Measurements from ENCODE around the gene PTPN3.

PTPN3 gene

DNA sequence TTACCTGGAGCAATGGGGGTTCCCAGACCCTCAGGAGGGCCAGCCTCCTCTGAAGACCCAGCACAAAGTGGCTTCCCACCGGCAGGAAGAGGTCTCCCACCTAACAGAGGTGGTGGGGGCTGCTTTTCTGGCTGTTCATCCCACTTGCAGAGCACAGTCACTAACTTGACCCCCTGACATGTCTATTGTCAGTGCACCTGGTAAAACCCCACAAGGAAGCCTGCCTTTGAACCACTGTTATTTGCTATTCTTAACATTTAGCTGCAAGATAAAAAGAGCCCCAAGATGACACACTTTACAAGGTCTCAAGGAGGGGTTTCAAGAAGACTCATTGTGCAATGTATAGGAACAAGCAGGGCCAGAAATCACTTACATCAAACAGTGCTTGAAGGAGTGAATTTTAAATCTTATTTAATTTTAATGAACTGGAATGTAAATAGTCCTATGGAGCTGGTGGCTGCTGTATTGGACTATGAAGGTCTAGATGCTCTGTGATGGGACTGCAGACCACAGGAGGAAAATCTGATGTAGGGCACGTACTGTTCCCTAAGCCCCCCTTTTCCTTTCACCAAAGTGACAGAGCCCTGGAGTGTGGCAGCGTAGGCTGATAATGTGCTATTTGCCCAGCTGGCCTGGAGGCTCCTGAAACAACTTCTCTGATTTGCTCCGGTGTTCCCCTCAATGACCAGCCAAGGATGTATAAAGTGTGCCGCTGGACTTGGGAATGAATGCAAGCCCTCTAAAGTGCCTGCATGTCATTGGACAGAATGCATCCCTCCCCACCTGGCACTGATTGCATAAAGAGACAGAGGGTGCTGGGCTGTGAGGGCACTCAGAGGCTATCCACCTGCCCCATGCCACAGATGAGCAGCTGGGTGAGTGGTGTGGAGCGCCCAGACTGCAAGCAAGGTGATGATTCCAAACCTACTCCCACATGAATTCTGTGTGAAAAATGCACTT, 80.2 kb downstream of the PTPN3 start:
- no peaks in the 10 kb centered on the region for H3K4me1 ChIP-seq (ENCODE audit: control insufficient read depth in 1 of 2, insufficient read depth in 2 of 2, low read length in 2 of 2)
- no peaks in the 10 kb centered on the region for H3K9me3 ChIP-seq (ENCODE audit: control insufficient read depth in 1 of 2, low read length in 2 of 2)
- peaks cover 13 to 48% of the 10 kb centered on the region in 2 donors for H3K36me3 ChIP-seq (ENCODE audit: control insufficient read depth in 1 of 2, insufficient read depth in 2 of 2, low read length in 2 of 2)
- H3K9ac ChIP-seq (ENCODE audit: low read depth in 1 of 2, low read length in 2 of 2), result no peak overlapping the region
- no peak overlapping the region for H3K4me3 ChIP-seq (ENCODE audit: low read depth in 1 of 2, low read length in 2 of 2)
- H3K27me3 ChIP-seq (ENCODE audit: control insufficient read depth in 1 of 2, insufficient read depth in 2 of 2, low read length in 2 of 2), result no peaks in the 10 kb centered on the region
- H3K27ac ChIP-seq (ENCODE audit: low read depth, low read length), result no peak overlapping the region

DNA sequence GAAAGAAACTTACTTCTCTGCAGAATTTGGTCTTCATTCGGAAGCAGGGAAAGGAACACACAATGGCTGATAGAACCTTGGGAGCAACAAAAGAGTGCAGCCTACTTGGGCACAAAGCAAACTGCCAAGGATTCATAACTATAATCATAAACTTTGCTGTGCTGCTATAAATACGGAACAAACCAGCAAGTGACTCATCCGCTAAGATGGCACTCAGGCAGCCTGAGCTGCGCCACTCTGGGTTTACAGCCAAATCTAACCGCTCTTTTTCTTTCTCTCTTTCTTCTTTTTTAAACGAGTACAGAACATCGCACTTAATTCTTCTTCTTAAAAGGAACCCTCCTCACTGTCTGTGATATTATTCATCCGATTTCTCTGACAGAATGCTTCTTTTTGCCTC, 81.1 kb downstream of the PTPN3 start:
- no peaks in the 10 kb centered on the region for H3K9me3 ChIP-seq (ENCODE audit: control insufficient read depth in 1 of 2, low read length in 2 of 2)

DNA sequence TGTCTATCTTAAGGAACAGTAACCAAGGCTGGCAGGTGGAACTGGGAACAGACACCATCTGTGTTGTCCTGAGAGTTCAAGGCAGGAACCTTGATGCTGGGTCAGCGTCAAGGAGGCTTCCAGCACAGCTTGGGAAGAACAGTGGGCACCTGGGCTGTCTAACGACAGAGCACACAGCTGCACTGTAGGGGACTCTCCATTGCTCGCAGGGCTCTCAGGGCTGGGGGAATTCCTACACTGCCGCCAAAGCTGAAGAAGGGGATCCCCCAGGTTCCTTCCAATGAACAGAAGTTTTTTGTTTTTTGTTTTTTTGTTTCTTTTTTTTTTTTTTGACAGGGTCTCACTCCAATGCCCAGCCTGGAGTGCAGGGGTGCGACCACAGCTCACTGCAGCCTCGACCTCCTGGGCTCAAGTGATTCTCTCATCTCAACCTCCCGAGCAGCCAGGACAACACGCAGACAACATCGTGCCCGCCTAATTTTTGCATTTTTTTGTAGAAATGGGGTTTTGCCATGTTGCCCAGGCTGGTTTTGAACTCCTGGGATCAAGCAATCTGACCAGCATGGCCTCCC, 81.9 kb downstream of the PTPN3 start:
- Histone ChIP-seq H3K4me3 (ENCODE audit: low read depth in 1 of 2, low read length in 2 of 2) (no peak overlapping the region), H3K4me1 (ENCODE audit: control insufficient read depth in 1 of 2, insufficient read depth in 2 of 2, low read length in 2 of 2) (no peaks in the 10 kb centered on the region), H3K27me3 (ENCODE audit: control insufficient read depth in 1 of 2, insufficient read depth in 2 of 2, low read length in 2 of 2) (no peaks in the 10 kb centered on the region), H3K27ac (ENCODE audit: low read depth, low read length) (no peak overlapping the region), H3K36me3 (ENCODE audit: control insufficient read depth in 1 of 2, insufficient read depth in 2 of 2, low read length in 2 of 2) (peaks cover 13 to 51% of the 10 kb centered on the region in 2 donors), H3K9ac (ENCODE audit: low read depth in 1 of 2, low read length in 2 of 2) (no peak overlapping the region), H3K9me3 (ENCODE audit: control insufficient read depth in 1 of 2, low read length in 2 of 2) (no peaks in the 10 kb centered on the region)

More for the DNA sequence above, 81.1 kb downstream of the PTPN3 start:
- H3K27me3 ChIP-seq (ENCODE audit: control insufficient read depth in 1 of 2, insufficient read depth in 2 of 2, low read length in 2 of 2), result no peaks in the 10 kb centered on the region
- H3K27ac ChIP-seq (ENCODE audit: low read depth, low read length), result no peak overlapping the region
- peaks cover 13 to 48% of the 10 kb centered on the region in 2 donors for H3K36me3 ChIP-seq (ENCODE audit: control insufficient read depth in 1 of 2, insufficient read depth in 2 of 2, low read length in 2 of 2)
- no peaks in the 10 kb centered on the region for H3K4me1 ChIP-seq (ENCODE audit: control insufficient read depth in 1 of 2, insufficient read depth in 2 of 2, low read length in 2 of 2)
- no peak overlapping the region for H3K4me3 ChIP-seq (ENCODE audit: low read depth in 1 of 2, low read length in 2 of 2)
- no peak overlapping the region for H3K9ac ChIP-seq (ENCODE audit: low read depth in 1 of 2, low read length in 2 of 2)

DNA sequence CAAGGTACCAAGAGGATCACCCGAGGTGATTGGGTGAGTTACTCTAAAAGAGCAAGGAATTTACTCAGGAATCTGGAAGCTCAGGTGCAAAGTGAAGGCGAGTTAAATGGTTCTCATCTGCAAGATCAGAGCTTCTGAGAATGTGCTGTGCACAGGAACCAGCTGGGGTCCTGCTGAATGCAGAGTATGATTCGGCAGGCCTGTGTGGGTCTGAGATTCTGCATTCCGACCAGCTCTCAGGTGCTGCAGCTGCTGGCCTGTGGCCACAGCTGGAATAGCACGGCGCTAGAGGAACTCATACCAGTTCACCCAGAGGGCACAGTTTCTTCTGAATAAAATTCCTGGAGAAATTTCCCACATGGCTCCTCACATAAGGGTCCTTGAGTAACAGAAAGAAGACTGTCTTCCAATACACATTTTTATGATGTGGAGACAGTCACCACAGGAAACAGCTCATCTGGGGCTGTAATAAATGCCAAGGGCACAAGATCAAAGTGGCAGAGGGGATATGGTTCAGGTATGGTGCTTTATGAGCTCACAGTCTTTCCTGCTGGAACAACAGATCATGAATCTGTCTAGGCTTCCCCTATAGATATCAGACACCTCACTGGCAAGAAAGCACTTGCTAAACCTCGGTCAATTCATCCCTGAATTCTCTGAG, 83.9 kb downstream of the PTPN3 start:
- Histone ChIP-seq H3K36me3 (ENCODE audit: control insufficient read depth in 1 of 2, insufficient read depth in 2 of 2, low read length in 2 of 2) (peaks cover 9 to 54% of the 10 kb centered on the region in 2 donors), H3K4me1 (ENCODE audit: control insufficient read depth in 1 of 2, insufficient read depth in 2 of 2, low read length in 2 of 2) (no peaks in the 10 kb centered on the region), H3K27ac (ENCODE audit: low read depth, low read length) (no peak overlapping the region), H3K9me3 (ENCODE audit: control insufficient read depth in 1 of 2, low read length in 2 of 2) (no peaks in the 10 kb centered on the region), H3K27me3 (ENCODE audit: control insufficient read depth in 1 of 2, insufficient read depth in 2 of 2, low read length in 2 of 2) (no peaks in the 10 kb centered on the region), H3K4me3 (ENCODE audit: low read depth in 1 of 2, low read length in 2 of 2) (no peak overlapping the region), H3K9ac (ENCODE audit: low read depth in 1 of 2, low read length in 2 of 2) (no peak overlapping the region)

DNA sequence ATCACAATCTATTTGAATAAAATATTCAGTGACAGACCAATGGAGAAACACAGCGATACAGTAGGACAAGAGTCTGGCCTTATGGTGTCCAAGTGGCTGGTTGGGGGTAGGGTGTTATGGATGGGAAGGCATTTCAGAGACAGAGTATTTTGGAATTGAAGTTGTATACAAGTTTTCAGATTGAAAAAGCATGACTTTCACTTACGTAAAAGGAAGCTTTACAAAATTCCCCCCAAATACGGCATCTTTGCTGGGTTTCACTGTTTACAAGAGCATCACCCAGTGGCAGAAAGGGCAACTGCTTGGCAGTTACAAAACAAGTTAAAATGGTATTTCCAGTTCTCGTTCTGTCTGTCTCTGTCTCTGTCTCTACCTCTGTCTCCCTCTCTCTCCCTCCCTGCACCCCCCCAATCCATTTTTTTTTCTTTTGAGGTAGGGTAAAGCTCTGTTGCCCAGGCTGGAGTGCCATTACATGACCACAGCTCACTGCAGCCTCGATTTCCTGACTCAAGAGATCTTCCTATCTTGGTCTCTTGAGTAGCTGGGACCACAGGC, 86.2 kb downstream of the PTPN3 start:
- Histone ChIP-seq H3K9me3 (ENCODE audit: control insufficient read depth in 1 of 2, low read length in 2 of 2) (no peaks in the 10 kb centered on the region), H3K27me3 (ENCODE audit: control insufficient read depth in 1 of 2, insufficient read depth in 2 of 2, low read length in 2 of 2) (no peaks in the 10 kb centered on the region), H3K4me1 (ENCODE audit: control insufficient read depth in 1 of 2, insufficient read depth in 2 of 2, low read length in 2 of 2) (no peaks in the 10 kb centered on the region), H3K9ac (ENCODE audit: low read depth in 1 of 2, low read length in 2 of 2) (no peak overlapping the region), H3K4me3 (ENCODE audit: low read depth in 1 of 2, low read length in 2 of 2) (no peak overlapping the region), H3K36me3 (ENCODE audit: control insufficient read depth in 1 of 2, insufficient read depth in 2 of 2, low read length in 2 of 2) (peaks cover 5 to 45% of the 10 kb centered on the region in 2 donors), H3K27ac (ENCODE audit: low read depth, low read length) (no peak overlapping the region)

DNA sequence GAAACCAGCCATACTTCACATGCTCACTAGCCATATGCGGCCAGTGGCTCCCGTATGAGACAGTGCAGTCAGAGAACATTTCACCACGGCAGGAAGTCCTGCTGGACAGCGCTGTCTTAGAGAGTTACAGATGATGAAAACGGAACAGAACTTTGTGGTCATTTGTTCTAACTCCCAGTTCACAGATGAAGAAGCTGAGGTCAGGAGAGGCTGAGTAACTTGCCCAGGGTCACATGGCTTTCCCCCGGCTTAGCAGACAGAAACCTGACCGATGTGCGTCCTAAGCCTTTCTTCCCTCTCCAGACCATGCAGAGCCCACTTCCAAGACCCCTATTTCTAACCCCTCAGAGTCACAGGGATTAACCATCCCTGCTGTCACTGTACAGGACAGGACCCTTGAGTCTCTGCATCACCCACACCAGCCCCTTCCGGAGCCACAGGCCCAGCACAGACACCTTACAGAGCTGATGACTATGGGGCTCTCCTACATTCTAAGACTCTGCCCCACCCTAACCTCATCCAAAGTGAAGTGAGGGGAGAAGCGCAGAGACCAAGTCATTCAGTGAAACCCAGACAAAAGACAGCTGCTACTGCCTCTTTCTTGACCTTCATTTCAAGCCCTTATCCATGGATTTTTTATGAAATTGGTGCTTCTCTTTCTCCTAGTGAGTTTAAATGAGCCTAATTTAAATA, 86.9 kb downstream of the PTPN3 start:
- Histone ChIP-seq H3K9me3 (ENCODE audit: control insufficient read depth in 1 of 2, low read length in 2 of 2) (no peaks in the 10 kb centered on the region), H3K9ac (ENCODE audit: low read depth in 1 of 2, low read length in 2 of 2) (no peak overlapping the region), H3K4me1 (ENCODE audit: control insufficient read depth in 1 of 2, insufficient read depth in 2 of 2, low read length in 2 of 2) (no peaks in the 10 kb centered on the region), H3K4me3 (ENCODE audit: low read depth in 1 of 2, low read length in 2 of 2) (no peak overlapping the region), H3K36me3 (ENCODE audit: control insufficient read depth in 1 of 2, insufficient read depth in 2 of 2, low read length in 2 of 2) (peaks cover 6 to 52% of the 10 kb centered on the region in 2 donors), H3K27me3 (ENCODE audit: control insufficient read depth in 1 of 2, insufficient read depth in 2 of 2, low read length in 2 of 2) (no peaks in the 10 kb centered on the region), H3K27ac (ENCODE audit: low read depth, low read length) (no peak overlapping the region)

DNA sequence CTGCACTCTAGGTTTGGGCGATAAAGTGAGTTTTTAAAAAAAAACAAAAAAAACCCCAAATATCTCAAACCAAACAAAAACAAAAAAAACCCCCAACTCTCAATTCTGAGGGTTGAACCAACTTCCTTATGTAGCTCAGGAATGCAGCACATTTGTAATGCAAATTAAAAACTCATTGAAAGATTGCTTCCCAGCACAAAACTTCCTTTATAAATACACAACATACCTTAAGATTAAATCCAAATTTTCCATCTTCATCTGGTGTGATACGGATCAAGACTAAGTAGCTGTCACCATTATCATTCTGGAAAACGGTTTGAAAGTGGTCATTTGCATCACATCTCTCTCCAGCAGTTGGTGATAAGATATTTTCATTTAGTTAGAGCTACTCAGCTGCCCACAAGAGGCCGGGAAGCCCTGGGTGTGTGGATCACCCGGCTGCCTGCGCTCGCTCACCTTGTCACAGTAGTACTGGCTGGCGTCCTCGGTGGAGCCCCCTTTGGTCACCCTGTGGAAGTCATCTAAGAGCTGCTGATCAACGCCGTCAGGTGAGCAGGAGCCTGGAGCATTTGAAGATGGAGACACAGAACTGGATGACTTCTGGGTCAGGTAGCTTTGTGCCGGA, 88.2 kb downstream of the PTPN3 start:
- Histone ChIP-seq H3K4me1 (ENCODE audit: control insufficient read depth in 1 of 2, insufficient read depth in 2 of 2, low read length in 2 of 2) (no peaks in the 10 kb centered on the region), H3K9me3 (ENCODE audit: control insufficient read depth in 1 of 2, low read length in 2 of 2) (no peaks in the 10 kb centered on the region), H3K9ac (ENCODE audit: low read depth in 1 of 2, low read length in 2 of 2) (no peak overlapping the region), H3K36me3 (ENCODE audit: control insufficient read depth in 1 of 2, insufficient read depth in 2 of 2, low read length in 2 of 2) (peaks cover 10 to 59% of the 10 kb centered on the region in 2 donors), H3K27me3 (ENCODE audit: control insufficient read depth in 1 of 2, insufficient read depth in 2 of 2, low read length in 2 of 2) (no peaks in the 10 kb centered on the region), H3K27ac (ENCODE audit: low read depth, low read length) (no peak overlapping the region), H3K4me3 (ENCODE audit: low read depth in 1 of 2, low read length in 2 of 2) (no peak overlapping the region)

DNA sequence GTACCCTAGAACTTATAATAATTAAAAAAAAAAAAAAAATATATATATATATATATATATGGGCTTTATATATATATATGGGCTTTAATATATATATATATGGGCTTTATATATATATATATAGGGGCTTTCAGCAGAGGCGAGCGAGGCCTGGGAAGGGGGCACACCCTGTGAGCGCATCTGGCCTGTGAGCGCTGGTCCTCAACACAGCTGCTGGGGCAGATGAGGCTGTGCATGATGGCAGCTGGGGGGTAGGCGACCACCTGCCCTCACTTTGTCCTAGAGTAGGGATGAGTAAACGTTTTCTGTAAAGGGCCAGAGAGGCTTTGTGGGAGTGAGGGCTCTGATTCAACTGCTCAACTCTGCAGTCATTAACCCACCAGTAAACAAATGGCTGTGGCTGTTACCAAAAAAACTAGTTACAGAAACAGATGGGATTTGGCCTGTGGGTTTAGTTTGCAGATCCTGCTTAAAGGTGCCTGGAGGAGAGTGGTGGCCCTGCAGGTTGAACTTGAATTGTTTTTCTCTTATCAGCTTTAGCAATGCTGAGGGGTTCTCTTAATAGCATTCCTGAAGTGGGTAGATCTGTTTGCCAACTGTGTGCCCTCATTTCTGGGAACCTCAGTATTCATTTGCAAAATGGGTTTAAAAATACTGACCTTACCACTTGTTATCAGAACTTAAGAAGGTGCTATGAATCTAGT, 89.2 kb downstream of the PTPN3 start:
- H3K9me3 ChIP-seq (ENCODE audit: control insufficient read depth in 1 of 2, low read length in 2 of 2), result no peaks in the 10 kb centered on the region
- no peaks in the 10 kb centered on the region for H3K4me1 ChIP-seq (ENCODE audit: control insufficient read depth in 1 of 2, insufficient read depth in 2 of 2, low read length in 2 of 2)
- H3K9ac ChIP-seq (ENCODE audit: low read depth in 1 of 2, low read length in 2 of 2), result no peak overlapping the region
- H3K4me3 ChIP-seq (ENCODE audit: low read depth in 1 of 2, low read length in 2 of 2), result no peak overlapping the region
- H3K36me3 ChIP-seq (ENCODE audit: control insufficient read depth in 1 of 2, insufficient read depth in 2 of 2, low read length in 2 of 2), result peaks cover 10 to 64% of the 10 kb centered on the region in 2 donors
- no peak overlapping the region for H3K27ac ChIP-seq (ENCODE audit: low read depth, low read length)
- H3K27me3 ChIP-seq (ENCODE audit: control insufficient read depth in 1 of 2, insufficient read depth in 2 of 2, low read length in 2 of 2), result no peaks in the 10 kb centered on the region

DNA sequence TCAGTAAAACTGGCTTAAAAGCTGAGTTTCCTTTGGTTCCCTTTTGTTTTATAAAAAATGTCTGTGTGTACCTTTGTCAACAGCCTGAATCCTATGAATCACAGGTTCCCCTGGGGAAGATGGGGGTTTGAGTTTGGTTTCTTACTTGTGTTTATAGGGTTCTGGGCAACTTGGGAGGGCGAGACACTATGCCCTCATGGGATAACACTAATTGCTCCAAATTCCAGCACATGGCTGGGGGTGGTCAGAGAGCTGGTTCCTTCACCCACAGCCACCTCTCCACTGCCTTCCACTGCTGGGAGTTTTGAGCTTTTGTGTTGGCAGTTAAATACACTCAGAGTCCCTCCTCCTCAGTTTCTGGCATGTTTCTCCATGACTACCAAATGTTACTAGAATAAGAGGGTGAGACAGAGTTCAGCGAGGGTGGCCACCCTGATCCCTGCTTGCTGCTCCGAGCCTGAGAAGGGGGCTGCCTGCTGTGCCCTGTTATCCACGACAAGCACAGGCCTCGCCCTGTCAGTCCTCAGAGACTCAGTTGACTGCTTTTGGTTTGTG, 94.3 kb downstream of the PTPN3 start:
- no peak overlapping the region for H3K9ac ChIP-seq (ENCODE audit: low read depth in 1 of 2, low read length in 2 of 2)
- no peak overlapping the region for H3K27ac ChIP-seq (ENCODE audit: low read depth, low read length)
- no peaks in the 10 kb centered on the region for H3K27me3 ChIP-seq (ENCODE audit: control insufficient read depth in 1 of 2, insufficient read depth in 2 of 2, low read length in 2 of 2)
- H3K9me3 ChIP-seq (ENCODE audit: control insufficient read depth in 1 of 2, low read length in 2 of 2), result no peaks in the 10 kb centered on the region
- no peaks in the 10 kb centered on the region for H3K4me1 ChIP-seq (ENCODE audit: control insufficient read depth in 1 of 2, insufficient read depth in 2 of 2, low read length in 2 of 2)
- no peak overlapping the region for H3K4me3 ChIP-seq (ENCODE audit: low read depth in 1 of 2, low read length in 2 of 2)
- H3K36me3 ChIP-seq (ENCODE audit: control insufficient read depth in 1 of 2, insufficient read depth in 2 of 2, low read length in 2 of 2), result peaks cover 10 to 55% of the 10 kb centered on the region in 2 donors

Measured in duodenal mucosa (tissue), 2 donors.